Natural killer cell (primary cell): Measurements from ENCODE around the gene TPMT. TPM values are rescaled to one million over a fixed set of nuclear protein-coding genes. Genes with fewer than 3 reads are reported as not detected.

Experiments used
- ATAC-seq, 3 donors: fragments of 150-1000 bp in 2 of 3; fragments of 200-7000 bp in 1 of 3; cut with Tn5 transposase; 1 replicate in 1 of 3; 2 replicates in 2 of 3; pipeline ENCODE4 v1.10.0; 2021; ENCODE audit warnings: mild to moderate bottlenecking in 2 of 3, moderate library complexity in 2 of 3
- DNase-seq, 2 donors: peaks; one replicate each; pipeline versions ENCODE4 v3.0.0 to v3.0.0-alpha.2; 2013 to 2021; ENCODE audit warnings: mixed read lengths in 1 of 2
- H3K27ac ChIP-seq: one replicate; pipeline ENCODE4 v1.5.1; 2013; ENCODE audit warnings: mild to moderate bottlenecking, low read length
- H3K27me3 ChIP-seq: one replicate; pipeline ENCODE4 v1.6.1; 2013; ENCODE audit warnings: low read length; ENCODE audit not compliant: control insufficient read depth, insufficient read depth
- H3K36me3 ChIP-seq: one replicate; pipeline ENCODE4 v1.6.1; 2013; ENCODE audit warnings: low read length; ENCODE audit not compliant: control insufficient read depth, insufficient read depth
- H3K4me1 ChIP-seq: one replicate; pipeline ENCODE4 v1.6.1; 2013; ENCODE audit warnings: low read length; ENCODE audit not compliant: control insufficient read depth, insufficient read depth
- H3K4me3 ChIP-seq: one replicate; pipeline ENCODE4 v1.5.1; 2013; ENCODE audit warnings: low read length
- H3K9me3 ChIP-seq: one replicate; pipeline ENCODE4 v1.6.1; 2013; ENCODE audit warnings: low read length; ENCODE audit not compliant: control insufficient read depth, insufficient read depth
- H3K27ac Mint-ChIP-seq, 2 donors: one replicate each; pipeline ENCODE4 v1.8.0; 2022; ENCODE audit warnings: mild to moderate bottlenecking in 2 of 2, mixed read lengths in 2 of 2, moderate library complexity in 1 of 2
- H3K27me3 Mint-ChIP-seq, 2 donors: one replicate each; pipeline ENCODE4 v1.8.0; 2022; ENCODE audit warnings: low read depth in 2 of 2, mixed read lengths in 2 of 2
- H3K36me3 Mint-ChIP-seq: one replicate; pipeline ENCODE4 v1.8.0; 2022; ENCODE audit warnings: mixed read lengths
- H3K4me1 Mint-ChIP-seq, 2 donors: one replicate each; pipeline ENCODE4 v1.8.0; 2022; ENCODE audit warnings: mixed read lengths in 2 of 2
- H3K4me3 Mint-ChIP-seq: one replicate; pipeline ENCODE4 v1.8.0; 2022; ENCODE audit warnings: mild to moderate bottlenecking, moderate library complexity, mixed read lengths
- H3K9me3 Mint-ChIP-seq, 2 donors: one replicate each; pipeline ENCODE4 v1.8.0; 2022; ENCODE audit warnings: mixed read lengths in 2 of 2
- CTCF ChIP-seq: fragments of 200-600 bp; IDR thresholded peaks from one replicate; pipeline ENCODE4 v1.8.0; 2022; ENCODE audit warnings: antibody characterized with exemption
- WGBS: methylation state at CpG from one replicate; pipeline ENCODE4 v1.1.7; 2013; ENCODE audit warnings: missing lambda C conversion rate; ENCODE audit not compliant: insufficient coverage; 5-methylcytosine and 5-hydroxymethylcytosine counted together
- intact Hi-C: fragments of 100-400 bp; cut with micrococcal nuclease; formaldehyde crosslinking; loops from one replicate; pipeline ENCODE4 v1.14.2; 2022
- total RNA-seq, 4 donors: library from RNA; stranded (reverse); fragments of 120-200 nt in 1 of 4; gene quantifications; one replicate each; pipeline versions ENCODE4 v1.2.3 to v1.2.4, GENCODE V29; 2013 to 2022

TPMT gene
- total RNA-seq, 3 donors from 2014 or later (not counting 1 experiment from before 2014, with no cell fraction given): 8.9 to 11.4 (median 9.6) TPM

- no peak for ATAC-seq
- no peak for DNase-seq
- no peak overlapping the region for H3K4me3 Mint-ChIP-seq
- peaks cover 26% of the 10 kb centered on the region for H3K36me3 Mint-ChIP-seq
- H3K4me1 Mint-ChIP-seq: no peaks in the 10 kb centered on the region
- H3K4me3 ChIP-seq: no peak overlapping the region
- no peaks in the 10 kb centered on the region for H3K4me1 ChIP-seq
- intact Hi-C loops: no loop called here
- no peak overlapping the region for H3K27ac ChIP-seq
- H3K36me3 ChIP-seq: peaks cover 20% of the 10 kb centered on the region
- H3K9me3 ChIP-seq: no peaks in the 10 kb centered on the region
- no peaks in the 10 kb centered on the region for H3K27me3 Mint-ChIP-seq
- H3K27me3 ChIP-seq: no peaks in the 10 kb centered on the region
- H3K27ac Mint-ChIP-seq: no peak overlapping the region
- no peak for TF ChIP-seq CTCF
- peaks cover 0 to 2% of the 10 kb centered on the region in 2 donors for H3K9me3 Mint-ChIP-seq
- WGBS: 100% methylated on average over 2 of the region's 3 CpGs
Observed at GRCh38 chr6:18168264-18168663, 13.4 kb upstream of the TPMT start.

GRCh38 chr6:18166312-18167036 lies 11.6 kb upstream of the TPMT start:
- Histone ChIP-seq H3K9me3 (no peaks in the 10 kb centered on the region), H3K27ac (no peak overlapping the region), H3K4me1 (no peaks in the 10 kb centered on the region), H3K4me3 (no peak overlapping the region), H3K36me3 (peaks cover 30% of the 10 kb centered on the region), H3K27me3 (no peaks in the 10 kb centered on the region)
- intact Hi-C loops: no loop called here
- 100% methylated on average over 1 of the region's 2 CpGs for WGBS
- Mint-ChIP-seq H3K27ac (no peak overlapping the region), H3K36me3 (peaks cover 26% of the 10 kb centered on the region), H3K27me3 (no peaks in the 10 kb centered on the region), H3K4me1 (no peaks in the 10 kb centered on the region), H3K9me3 (peaks cover 0 to 2% of the 10 kb centered on the region in 2 donors), H3K4me3 (no peak overlapping the region)
- DNase-seq: no peak
- ATAC-seq: no peak
- no peak for TF ChIP-seq CTCF

- intact Hi-C loops: no loop called here
- Mint-ChIP-seq H3K4me3 (no peak overlapping the region), H3K27ac (no peak overlapping the region), H3K9me3 (peaks cover 0 to 2% of the 10 kb centered on the region in 2 donors), H3K27me3 (no peaks in the 10 kb centered on the region), H3K4me1 (no peaks in the 10 kb centered on the region), H3K36me3 (peaks cover 27% of the 10 kb centered on the region)
- H3K27me3 ChIP-seq: no peaks in the 10 kb centered on the region
- ATAC-seq (no peak), DNase-seq (no peak)
- no peaks in the 10 kb centered on the region for H3K4me1 ChIP-seq
- no peak overlapping the region for H3K4me3 ChIP-seq
- H3K36me3 ChIP-seq: peaks cover 35% of the 10 kb centered on the region
- no peak overlapping the region for H3K27ac ChIP-seq
- WGBS: 94% methylated on average over 4 of the region's 4 CpGs
- no peaks in the 10 kb centered on the region for H3K9me3 ChIP-seq
- TF ChIP-seq CTCF: no peak
Observed at GRCh38 chr6:18165751-18166150, 10.9 kb upstream of the TPMT start.

- WGBS: 94% methylated on average over 2 of the region's 2 CpGs
- Mint-ChIP-seq H3K36me3 (peaks cover 24% of the 10 kb centered on the region), H3K27me3 (no peaks in the 10 kb centered on the region), H3K4me3 (no peak overlapping the region), H3K27ac (no peak overlapping the region), H3K9me3 (no peaks in the 10 kb centered on the region), H3K4me1 (no peaks in the 10 kb centered on the region)
- Histone ChIP-seq H3K9me3 (no peaks in the 10 kb centered on the region), H3K36me3 (peaks cover 28% of the 10 kb centered on the region), H3K27ac (no peak overlapping the region), H3K27me3 (no peaks in the 10 kb centered on the region), H3K4me3 (no peak overlapping the region), H3K4me1 (no peaks in the 10 kb centered on the region)
- intact Hi-C loops: no loop called here
- no peak for TF ChIP-seq CTCF
- ATAC-seq (no peak), DNase-seq (no peak)
Observed at GRCh38 chr6:18162401-18162800, 7.5 kb upstream of the TPMT start.
